ENCODE measurements around the gene ANKMY1.

The ANKMY1 gene

DNA sequence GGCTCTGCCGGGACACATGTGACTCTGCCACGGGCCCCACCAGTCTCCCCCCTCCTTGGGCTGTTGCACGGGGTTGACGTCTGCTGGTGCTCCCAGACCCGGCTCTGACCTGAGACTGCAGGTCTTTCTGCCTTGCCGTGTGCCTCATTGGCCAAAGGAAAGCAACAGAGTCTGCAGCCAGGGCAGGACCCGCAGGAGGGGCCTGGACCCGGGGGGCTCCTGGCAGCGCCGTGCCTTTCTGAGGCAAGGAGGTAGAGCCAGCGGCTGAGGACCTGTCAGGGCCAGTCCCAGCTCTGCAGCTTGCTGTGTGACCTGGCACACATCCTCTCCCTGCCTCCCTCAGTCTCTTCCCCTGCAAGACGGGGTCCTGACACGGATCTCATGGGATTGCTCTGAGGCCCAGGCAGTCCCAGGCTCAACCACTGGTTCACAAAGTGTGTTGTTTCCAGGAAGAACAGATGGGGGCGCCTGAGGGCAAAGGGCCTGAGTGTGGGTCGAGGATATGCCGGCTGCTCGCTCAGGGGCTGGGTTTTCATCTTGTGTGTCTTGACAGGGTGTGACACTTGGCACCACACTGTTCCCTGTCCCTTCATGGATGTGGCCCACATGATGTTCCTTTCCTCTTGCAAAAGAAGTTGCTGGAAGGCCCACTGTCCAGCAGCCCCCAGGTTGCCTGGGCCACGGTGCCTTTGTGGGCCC, 37.7 kb upstream of the ANKMY1 start:
- DNase-seq (ENCODE audit: low spot score), result no peak

GRCh38 chr2:240594511-240595380, 37.0 kb upstream of the ANKMY1 start:
- no peak for DNase-seq (ENCODE audit: low spot score)

DNA sequence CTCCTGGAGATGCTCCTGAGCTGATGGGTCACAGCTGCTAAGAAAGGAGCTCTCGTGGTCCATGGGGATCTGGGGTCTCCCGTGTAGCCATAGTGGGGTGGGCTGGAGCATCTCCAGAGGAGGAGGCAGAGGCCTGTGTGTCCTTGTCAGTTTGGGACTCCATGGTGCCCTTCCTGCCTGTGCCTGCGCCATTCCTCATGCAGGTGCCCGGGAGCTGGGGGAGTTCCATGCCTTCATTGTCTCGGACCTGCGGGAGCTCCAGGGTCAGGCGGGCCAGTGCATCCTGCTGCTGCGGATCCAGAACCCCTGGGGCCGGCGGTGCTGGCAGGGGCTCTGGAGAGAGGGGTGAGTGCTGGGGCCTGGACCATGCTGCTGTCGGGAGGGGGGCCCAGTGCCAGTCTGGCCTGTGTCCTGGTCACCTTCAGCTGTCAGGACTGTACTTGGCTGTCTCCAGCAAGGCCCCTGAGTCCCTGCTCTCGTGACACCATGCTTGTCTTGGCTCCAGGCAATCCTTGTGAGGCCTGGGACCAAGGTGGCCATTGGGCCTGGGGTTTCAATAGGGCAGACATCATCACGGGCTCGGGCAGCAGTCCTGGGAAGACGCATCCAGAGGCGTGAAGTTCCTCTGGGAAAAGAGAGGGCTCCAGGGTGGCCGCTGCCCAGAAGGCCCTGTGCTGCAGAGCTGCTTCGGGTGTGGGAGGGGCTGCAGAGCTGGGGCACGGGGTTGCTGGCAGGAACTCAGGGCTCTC, 36.1 kb upstream of the ANKMY1 start:
- DNase-seq (ENCODE audit: low spot score), result no peak

DNA sequence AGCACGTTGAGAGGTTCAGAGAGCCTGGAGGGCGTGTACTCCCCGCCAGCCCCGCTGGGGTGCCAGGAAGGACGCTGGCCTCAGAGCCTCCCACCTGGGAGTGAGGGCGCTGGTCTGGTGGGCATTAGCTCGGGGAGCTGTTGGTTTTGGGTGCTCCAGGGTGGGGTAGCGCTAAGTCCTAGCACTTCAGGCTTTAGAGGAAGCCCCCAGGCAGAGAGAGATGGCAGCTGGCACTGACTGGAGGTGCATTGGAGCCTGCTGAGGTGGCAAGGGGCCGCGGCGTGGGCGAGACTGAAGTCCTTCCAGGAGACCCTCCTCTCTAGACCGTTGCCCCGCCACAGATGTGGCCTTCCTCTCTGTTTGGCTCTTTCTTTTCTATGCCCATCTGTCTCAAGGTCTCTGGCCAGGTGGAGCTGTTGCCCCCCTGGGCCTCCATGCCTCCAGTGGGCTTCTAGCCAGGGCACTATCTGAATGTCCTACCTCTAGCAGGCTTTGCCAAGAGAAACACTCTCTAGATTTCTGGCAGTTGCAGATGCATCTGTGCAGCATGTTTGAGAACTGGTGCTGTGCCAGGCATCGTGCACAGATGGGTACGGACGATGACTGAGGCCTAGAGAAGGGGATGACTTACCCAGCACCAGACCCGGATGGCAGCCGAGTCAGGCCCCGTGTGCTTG, 35.4 kb upstream of the ANKMY1 start:
- DNase-seq (ENCODE audit: low spot score), result no peak

DNA sequence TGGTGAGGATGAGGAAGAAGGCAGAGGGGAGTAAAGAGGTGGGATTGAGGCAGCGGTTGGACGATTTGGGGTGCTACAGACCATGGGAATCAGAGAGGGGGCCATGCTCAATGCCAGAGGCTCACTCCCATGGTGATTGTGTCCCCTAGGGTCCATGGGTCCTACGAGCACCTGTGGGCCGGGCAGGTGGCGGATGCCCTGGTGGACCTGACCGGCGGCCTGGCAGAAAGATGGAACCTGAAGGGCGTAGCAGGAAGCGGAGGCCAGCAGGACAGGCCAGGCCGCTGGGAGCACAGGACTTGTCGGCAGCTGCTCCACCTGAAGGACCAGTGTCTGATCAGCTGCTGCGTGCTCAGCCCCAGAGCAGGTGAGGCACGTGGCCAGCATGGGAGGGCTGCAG, 34.0 kb upstream of the ANKMY1 start:
- no peak for DNase-seq (ENCODE audit: low spot score)

DNA sequence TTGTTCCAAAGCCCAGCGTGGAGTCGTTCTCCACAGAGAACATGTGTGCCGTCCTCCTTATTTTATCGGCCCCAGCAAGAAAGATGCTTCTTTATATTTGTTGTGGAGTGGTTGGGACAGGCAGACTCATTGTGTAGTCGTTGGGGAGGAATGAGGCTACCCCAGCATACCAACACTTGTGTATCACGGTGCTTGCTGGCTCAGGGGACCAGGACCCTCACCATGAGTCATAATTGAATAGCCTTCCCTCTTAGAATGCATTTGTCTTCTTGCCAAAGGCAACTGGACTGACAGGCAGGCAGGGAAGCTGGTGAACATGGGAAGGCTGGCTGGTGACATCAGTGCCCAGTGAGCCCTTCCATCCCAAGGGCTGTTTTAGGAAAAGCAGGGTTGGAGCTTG, 33.4 kb upstream of the ANKMY1 start:
- DNase-seq (ENCODE audit: low spot score), result no peak

DNA sequence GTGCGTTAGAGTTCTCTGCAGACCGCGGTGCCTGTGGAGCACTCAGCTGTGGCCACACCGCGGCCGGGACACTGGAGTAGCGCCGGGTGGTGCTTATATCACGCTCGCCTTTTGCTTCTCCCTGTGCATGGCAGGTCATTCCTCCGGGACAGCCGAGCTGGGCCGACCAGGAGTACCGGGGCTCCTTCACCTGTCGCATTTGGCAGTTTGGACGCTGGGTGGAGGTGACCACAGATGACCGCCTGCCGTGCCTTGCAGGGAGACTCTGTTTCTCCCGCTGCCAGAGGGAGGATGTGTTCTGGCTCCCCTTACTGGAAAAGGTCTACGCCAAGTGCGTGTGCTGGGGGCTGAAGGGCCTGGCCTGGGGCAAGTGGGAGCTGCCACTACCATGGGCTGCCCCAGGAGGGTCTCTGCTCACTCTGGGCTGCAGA, 32.9 kb upstream of the ANKMY1 start:
- DNase-seq (ENCODE audit: low spot score), result no peak

- DNase-seq (ENCODE audit: low spot score), result no peak
Measured at GRCh38 chr2:240589850-240590525, 32.2 kb upstream of the ANKMY1 start.

DNA sequence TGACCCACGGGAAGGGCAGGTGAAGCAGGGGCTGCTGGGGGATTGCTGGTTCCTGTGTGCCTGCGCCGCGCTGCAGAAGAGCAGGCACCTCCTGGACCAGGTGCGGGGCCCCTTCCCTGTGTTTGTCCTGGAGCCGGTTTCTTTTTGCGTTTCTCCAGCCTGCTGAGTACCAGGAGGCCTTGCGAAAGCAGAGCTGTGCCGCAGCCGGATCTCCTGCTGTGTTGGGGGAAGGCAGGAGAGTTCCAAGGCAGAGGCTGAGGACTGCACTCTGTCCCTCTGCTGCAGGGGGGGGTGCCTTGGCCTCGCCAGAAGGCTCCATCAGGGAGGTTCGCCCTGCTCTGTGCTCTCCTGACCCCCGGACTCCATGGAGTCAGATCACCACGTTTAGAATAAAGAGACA, 31.6 kb upstream of the ANKMY1 start:
- DNase-seq (ENCODE audit: low spot score), result no peak

GRCh38 chr2:240588669-240589068, 30.9 kb upstream of the ANKMY1 start:
- DNase-seq (ENCODE audit: low spot score), result no peak

GRCh38 chr2:240588006-240588655, 30.3 kb upstream of the ANKMY1 start:
- DNase-seq (ENCODE audit: low spot score), result no peak

- no peak for DNase-seq (ENCODE audit: low spot score)
Measured at GRCh38 chr2:240586919-240587800, 29.4 kb upstream of the ANKMY1 start.

DNA sequence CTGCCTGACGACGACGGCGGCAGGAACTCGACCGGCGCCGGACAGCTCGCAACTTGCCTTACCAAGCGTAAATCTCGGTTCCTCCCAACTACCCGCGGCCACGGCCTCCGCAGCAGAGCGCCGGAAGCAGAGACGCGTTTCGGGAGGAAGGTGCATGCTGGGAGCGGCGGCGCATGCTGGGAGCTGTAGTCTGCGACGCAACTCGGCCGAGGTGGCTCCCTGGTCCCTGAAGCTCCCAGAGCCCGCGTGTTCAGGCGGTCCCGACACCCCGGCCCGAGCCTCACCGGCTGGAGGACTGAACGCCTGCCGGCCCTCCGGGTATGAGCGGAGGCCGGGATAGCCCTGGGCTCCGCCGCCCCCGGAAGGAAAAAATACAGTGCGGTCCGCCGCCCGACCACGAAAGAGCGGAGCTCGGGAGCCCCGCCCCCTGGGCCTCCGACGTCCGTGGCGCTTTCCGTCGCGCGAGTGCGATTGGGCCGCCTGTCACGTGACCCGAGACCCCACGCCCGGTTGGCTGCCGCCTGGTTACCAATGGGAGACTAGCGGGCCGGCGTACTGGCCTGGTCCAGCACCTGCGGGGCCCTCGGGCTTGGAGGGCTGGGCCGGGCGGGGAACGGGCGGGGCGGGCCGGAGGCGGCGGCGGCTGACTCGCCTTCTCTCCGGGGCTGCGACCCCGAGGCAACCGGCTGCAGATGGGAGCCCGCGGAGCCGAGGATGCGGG, 28.6 kb upstream of the ANKMY1 start, which contains the start of gene CAPN10:
CAPN10 (plus strand) TSS at position 537 of the 721 bp plus-strand sequence; CDS start at position 715, 178 bp downstream.
- DNase-seq (ENCODE audit: low spot score), result peak; percentile 89

DNA sequence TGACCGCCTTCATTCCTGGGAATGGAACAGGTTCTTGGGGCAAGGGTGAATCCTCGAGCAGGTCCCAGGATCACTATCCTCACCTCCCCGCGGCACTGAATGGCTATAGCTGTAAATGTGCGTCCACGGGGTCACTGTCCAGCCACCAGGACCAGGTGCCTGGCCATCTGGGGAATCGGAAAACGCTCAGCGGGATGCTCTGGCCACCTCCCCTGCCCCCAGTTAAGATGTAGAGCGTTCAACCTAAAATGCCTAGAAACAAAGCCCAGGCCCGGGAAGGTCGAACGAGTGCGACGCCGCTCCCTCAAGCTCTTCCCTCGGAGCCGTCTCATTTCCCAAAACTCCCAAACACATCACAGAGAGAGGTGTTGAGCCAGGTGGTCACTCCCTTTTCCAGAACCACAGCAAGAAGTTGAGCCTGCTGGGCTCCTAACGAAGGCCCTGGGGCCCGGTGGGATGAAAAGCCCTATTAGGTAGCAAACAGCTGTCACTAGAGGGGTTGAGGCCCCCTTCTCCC, 28.0 kb upstream of the ANKMY1 start:
- no peak for DNase-seq (ENCODE audit: low spot score)

GRCh38 chr2:240585101-240585500, 27.3 kb upstream of the ANKMY1 start:
- DNase-seq (ENCODE audit: low spot score), result no peak

- peak; percentile 61 for DNase-seq (ENCODE audit: low spot score)
Measured at GRCh38 chr2:240584486-240585031, 26.8 kb upstream of the ANKMY1 start.

GRCh38 chr2:240583774-240584173, 26.0 kb upstream of the ANKMY1 start:
- no peak for DNase-seq (ENCODE audit: low spot score)

- DNase-seq (ENCODE audit: low spot score), result no peak
Measured at GRCh38 chr2:240582781-240583180, 25.0 kb upstream of the ANKMY1 start.

DNA sequence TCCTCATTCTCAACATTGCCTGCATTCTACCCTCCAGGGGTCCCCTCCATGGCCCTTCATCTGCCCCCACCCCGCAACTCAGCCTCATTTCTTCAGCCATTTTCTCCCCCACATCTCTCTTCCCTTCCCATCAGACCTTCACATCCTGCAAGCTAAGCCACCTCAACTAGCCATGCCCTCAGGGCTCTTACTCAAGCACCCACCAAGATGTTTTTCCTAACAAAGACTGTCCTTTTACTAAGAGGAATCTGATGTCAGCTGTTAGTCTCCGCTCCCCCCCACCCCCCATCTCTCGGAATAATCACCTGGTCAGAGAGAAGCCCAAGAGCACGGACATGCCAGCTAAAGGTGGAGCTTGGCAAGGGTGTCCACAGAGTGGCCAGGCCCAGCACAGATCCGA, 24.0 kb upstream of the ANKMY1 start:
- DNase-seq (ENCODE audit: low spot score), result no peak
